HepG2 (cell line): Measurements from ENCODE around the gene SENP6. TPM values are rescaled to one million over a fixed set of nuclear protein-coding genes. Genes with fewer than 3 reads are reported as not detected.

Source experiments
- MIER2 ChIP-seq: IDR thresholded peaks from 2 replicates; pipeline ENCODE4 v1.6.1; 2016; ENCODE audit warnings: missing biosample characterization, missing genetic modification reagents
- PCBP2 ChIP-seq: fragments of 200-400 bp; formaldehyde crosslinking; optimal IDR thresholded peaks from 2 replicates; pipeline ENCODE3; 2018; ENCODE audit warnings: low read length, low read depth; ENCODE audit not compliant: poor library complexity, severe bottlenecking
- SIN3A ChIP-seq: IDR thresholded peaks from 2 replicates; pipeline ENCODE4 v1.6.1; 2011; ENCODE audit warnings: low read depth, mild to moderate bottlenecking, control low read depth, low read length, borderline replicate concordance
- SMAD1 ChIP-seq: sonication (generic); formaldehyde crosslinking; IDR thresholded peaks from 2 replicates; pipeline ENCODE4 v1.4.0; 2020; ENCODE audit warnings: missing genetic modification reagents, low read depth, mild to moderate bottlenecking, borderline replicate concordance
- SMAD9 ChIP-seq: sonication (generic); formaldehyde crosslinking; IDR thresholded peaks from 2 replicates; pipeline ENCODE4 v1.5.1; 2020; ENCODE audit warnings: mild to moderate bottlenecking, missing genetic modification reagents
- TBL1XR1 ChIP-seq: fragments of 150-350 bp; IDR thresholded peaks from 2 replicates; pipeline ENCODE4 v1.6.1; 2014; ENCODE audit warnings: borderline replicate concordance, low read length; ENCODE audit not compliant: partially characterized antibody
- THYN1 ChIP-seq: sonication (generic); formaldehyde crosslinking; IDR thresholded peaks from 2 replicates; pipeline ENCODE4 v1.8.1; 2023; ENCODE audit warnings: low read depth, mild to moderate bottlenecking, moderate library complexity, missing genetic modification reagents, borderline replicate concordance
- TRIM24 ChIP-seq: sonication (generic); formaldehyde crosslinking; IDR thresholded peaks from 2 replicates; pipeline ENCODE4 v1.8.0; 2022; ENCODE audit warnings: mild to moderate bottlenecking, missing genetic modification reagents
- U2AF1 ChIP-seq: fragments of 200-400 bp; formaldehyde crosslinking; optimal IDR thresholded peaks from 2 replicates; pipeline ENCODE3; 2017; ENCODE audit warnings: mild to moderate bottlenecking, low read depth, low read length
- XBP1 ChIP-seq: sonication (generic); formaldehyde crosslinking; IDR thresholded peaks from 2 replicates; pipeline ENCODE4 v1.5.0; 2020; ENCODE audit warnings: missing genetic modification reagents
- ZNF235 ChIP-seq: sonication (generic); formaldehyde crosslinking; IDR thresholded peaks from 2 replicates; pipeline ENCODE4 v1.8.1; 2023; ENCODE audit warnings: mild to moderate bottlenecking, missing genetic modification reagents, borderline replicate concordance
- ZNF282 ChIP-seq: fragments of 450-650 bp; IDR thresholded peaks from 2 replicates; pipeline ENCODE4 v1.6.1; 2018; ENCODE audit not compliant: partially characterized antibody
- ZNF292 ChIP-seq: sonication (generic); formaldehyde crosslinking; IDR thresholded peaks from 2 replicates; pipeline ENCODE4 v1.8.1; 2022; ENCODE audit warnings: mild to moderate bottlenecking, low read depth, missing genetic modification reagents, borderline replicate concordance
- ZNF3 ChIP-seq: IDR thresholded peaks from 2 replicates; pipeline ENCODE4 v1.7.0; 2017; ENCODE audit warnings: inconsistent platforms
- ZNF749 ChIP-seq: sonication (generic); formaldehyde crosslinking; IDR thresholded peaks from 2 replicates; pipeline ENCODE4 v1.8.0; 2022; ENCODE audit warnings: mild to moderate bottlenecking, missing genetic modification reagents, moderate library complexity, borderline replicate concordance
- polyA plus RNA-seq, 8 experiments: library from polyadenylated mRNA; depleted of rRNA in 3 of 8; stranded (reverse) in 7 of 8; unstranded in 1 of 8; fragments of >200 nt; fragmentation: Illumina TruSeq in 4 of 8; extraction: Trizol in 4 of 8; gene quantifications; 2 replicates each; pipeline versions ENCODE4 v1.2.1 to v1.2.3, GENCODE V29; 2011 to 2016; ENCODE audit warnings: low read depth in 4 of 8, missing spikeins in 1 of 8, mixed read lengths in 1 of 8; ENCODE audit not compliant: insufficient read depth in 1 of 8
- total RNA-seq, 5 experiments: library from RNA; depleted of rRNA; stranded (reverse); fragments of >200 nt; fragmentation: Illumina TruSeq; extraction: Trizol; gene quantifications; 2 replicates each; pipeline ENCODE4 v1.2.3, GENCODE V29; 2016; ENCODE audit warnings: low read depth in 1 of 5
- TF ChIP-seq, protein P1 (sequence below): sonication (generic); formaldehyde crosslinking; IDR thresholded peaks from 2 replicates; pipeline ENCODE4 v1.9.0; 2021; ENCODE audit warnings: missing genetic modification reagents, mild to moderate bottlenecking, borderline replicate concordance
- TF ChIP-seq, protein P2 (sequence below), 2 experiments: fragments of 450-650 bp in 1 of 2; sonication (generic) in 1 of 2; formaldehyde crosslinking; IDR thresholded peaks; 2 replicates each; pipeline versions ENCODE4 v1.5.0 to v1.8.0; 2020 to 2022; ENCODE audit warnings: mild to moderate bottlenecking in 1 of 2, missing genetic modification reagents in 1 of 2
- TF ChIP-seq, protein P3 (sequence below): sonication (generic); formaldehyde crosslinking; conservative IDR thresholded peaks from 2 replicates; pipeline ENCODE4 v1.8.0; 2022; ENCODE audit warnings: mild to moderate bottlenecking, moderate library complexity, missing genetic modification reagents
- TF ChIP-seq, protein P4 (sequence below): sonication (generic); formaldehyde crosslinking; IDR thresholded peaks from 2 replicates; pipeline ENCODE4 v1.4.0; 2020; ENCODE audit warnings: missing genetic modification reagents, mild to moderate bottlenecking, borderline replicate concordance
- TF ChIP-seq, protein P5 (sequence below): sonication (generic); formaldehyde crosslinking; conservative IDR thresholded peaks from 2 replicates; pipeline ENCODE4 v1.8.0; 2022; ENCODE audit warnings: low read depth, missing genetic modification reagents

Gene SENP6
- total and polyA plus RNA-seq, 2 of the 13 experiments (the other 11 are each of a cell fraction or from before 2014, with no cell fraction given) = 21.9 to 50.1 TPM

DNA sequence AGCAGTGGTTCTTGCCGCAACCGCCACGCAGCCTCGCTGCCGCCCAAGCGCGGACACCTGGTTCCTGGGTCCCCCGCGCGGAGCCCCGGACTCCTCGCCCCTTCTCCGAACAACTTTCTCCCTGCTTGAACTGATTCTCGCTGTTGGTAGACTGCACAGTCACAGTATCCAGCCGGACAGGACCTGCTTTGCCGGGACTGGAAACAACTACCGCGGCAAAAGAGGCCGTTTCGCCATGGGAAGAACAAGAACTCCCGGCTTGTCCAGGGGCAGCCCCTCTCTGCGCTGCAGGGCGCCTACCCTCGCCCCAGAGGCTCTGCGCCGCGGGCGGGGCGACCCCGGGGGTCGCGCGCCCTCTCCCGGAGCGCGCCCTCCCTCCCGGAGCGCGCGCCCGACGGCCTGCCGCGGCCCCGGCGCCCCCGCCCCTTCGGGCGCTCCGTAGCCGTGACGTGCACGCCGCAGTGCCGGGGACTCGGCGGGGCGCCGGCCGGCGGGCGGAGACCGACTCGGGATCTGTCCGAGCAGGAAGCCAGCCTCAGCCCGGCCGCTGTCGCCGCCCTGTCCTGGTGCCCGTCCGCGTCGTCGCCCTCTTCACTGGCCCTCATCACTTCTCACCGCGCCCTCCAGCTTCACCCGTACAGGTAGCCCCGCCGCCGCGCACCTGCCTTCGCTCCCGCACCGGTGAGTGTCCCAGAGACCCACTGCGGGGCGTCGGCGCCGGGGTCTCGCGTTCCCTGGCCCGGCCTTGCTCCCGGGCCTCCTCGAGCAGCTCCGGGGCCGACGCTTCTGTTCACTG, 147.3 kb downstream of the SENP6 start, which contains the start of gene MYO6 (continued):
- TF ChIP-seq U2AF1 (no peak), SMAD9 (CRISPR knock-in tag) (no peak), MIER2 (CRISPR knock-in tag) (no peak), ZNF3 (CRISPR knock-in tag) (no peak), ZNF292 (CRISPR knock-in tag) (no peak), ZNF749 (no peak), TRIM24 (CRISPR knock-in tag) (no peak), SIN3A (peak; percentile 77; the same call in 1 of the 2 replicates), XBP1 (CRISPR knock-in tag) (no peak), SMAD1 (CRISPR knock-in tag) (0 out of 2 replicates have a peak, but pooled peaks have one; percentile 60), THYN1 (CRISPR knock-in tag) (no peak), ZNF282 (no peak), TBL1XR1 (no peak), ZNF235 (CRISPR knock-in tag) (no peak), PCBP2 (no peak)
- TF ChIP-seq, protein P1, sequence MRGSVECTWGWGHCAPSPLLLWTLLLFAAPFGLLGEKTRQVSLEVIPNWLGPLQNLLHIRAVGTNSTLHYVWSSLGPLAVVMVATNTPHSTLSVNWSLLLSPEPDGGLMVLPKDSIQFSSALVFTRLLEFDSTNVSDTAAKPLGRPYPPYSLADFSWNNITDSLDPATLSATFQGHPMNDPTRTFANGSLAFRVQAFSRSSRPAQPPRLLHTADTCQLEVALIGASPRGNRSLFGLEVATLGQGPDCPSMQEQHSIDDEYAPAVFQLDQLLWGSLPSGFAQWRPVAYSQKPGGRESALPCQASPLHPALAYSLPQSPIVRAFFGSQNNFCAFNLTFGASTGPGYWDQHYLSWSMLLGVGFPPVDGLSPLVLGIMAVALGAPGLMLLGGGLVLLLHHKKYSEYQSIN (CRISPR knock-in tag) = no peak
- TF ChIP-seq, protein P2, sequence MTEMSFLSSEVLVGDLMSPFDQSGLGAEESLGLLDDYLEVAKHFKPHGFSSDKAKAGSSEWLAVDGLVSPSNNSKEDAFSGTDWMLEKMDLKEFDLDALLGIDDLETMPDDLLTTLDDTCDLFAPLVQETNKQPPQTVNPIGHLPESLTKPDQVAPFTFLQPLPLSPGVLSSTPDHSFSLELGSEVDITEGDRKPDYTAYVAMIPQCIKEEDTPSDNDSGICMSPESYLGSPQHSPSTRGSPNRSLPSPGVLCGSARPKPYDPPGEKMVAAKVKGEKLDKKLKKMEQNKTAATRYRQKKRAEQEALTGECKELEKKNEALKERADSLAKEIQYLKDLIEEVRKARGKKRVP (CRISPR knock-in tag; IDR thresholded peaks at IDR 0.05) = no peak
- TF ChIP-seq, protein P3, sequence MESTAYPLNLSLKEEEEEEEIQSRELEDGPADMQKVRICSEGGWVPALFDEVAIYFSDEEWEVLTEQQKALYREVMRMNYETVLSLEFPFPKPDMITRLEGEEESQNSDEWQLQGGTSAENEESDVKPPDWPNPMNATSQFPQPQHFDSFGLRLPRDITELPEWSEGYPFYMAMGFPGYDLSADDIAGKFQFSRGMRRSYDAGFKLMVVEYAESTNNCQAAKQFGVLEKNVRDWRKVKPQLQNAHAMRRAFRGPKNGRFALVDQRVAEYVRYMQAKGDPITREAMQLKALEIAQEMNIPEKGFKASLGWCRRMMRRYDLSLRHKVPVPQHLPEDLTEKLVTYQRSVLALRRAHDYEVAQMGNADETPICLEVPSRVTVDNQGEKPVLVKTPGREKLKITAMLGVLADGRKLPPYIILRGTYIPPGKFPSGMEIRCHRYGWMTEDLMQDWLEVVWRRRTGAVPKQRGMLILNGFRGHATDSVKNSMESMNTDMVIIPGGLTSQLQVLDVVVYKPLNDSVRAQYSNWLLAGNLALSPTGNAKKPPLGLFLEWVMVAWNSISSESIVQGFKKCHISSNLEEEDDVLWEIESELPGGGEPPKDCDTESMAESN = no peak
- TF ChIP-seq, protein P4, sequence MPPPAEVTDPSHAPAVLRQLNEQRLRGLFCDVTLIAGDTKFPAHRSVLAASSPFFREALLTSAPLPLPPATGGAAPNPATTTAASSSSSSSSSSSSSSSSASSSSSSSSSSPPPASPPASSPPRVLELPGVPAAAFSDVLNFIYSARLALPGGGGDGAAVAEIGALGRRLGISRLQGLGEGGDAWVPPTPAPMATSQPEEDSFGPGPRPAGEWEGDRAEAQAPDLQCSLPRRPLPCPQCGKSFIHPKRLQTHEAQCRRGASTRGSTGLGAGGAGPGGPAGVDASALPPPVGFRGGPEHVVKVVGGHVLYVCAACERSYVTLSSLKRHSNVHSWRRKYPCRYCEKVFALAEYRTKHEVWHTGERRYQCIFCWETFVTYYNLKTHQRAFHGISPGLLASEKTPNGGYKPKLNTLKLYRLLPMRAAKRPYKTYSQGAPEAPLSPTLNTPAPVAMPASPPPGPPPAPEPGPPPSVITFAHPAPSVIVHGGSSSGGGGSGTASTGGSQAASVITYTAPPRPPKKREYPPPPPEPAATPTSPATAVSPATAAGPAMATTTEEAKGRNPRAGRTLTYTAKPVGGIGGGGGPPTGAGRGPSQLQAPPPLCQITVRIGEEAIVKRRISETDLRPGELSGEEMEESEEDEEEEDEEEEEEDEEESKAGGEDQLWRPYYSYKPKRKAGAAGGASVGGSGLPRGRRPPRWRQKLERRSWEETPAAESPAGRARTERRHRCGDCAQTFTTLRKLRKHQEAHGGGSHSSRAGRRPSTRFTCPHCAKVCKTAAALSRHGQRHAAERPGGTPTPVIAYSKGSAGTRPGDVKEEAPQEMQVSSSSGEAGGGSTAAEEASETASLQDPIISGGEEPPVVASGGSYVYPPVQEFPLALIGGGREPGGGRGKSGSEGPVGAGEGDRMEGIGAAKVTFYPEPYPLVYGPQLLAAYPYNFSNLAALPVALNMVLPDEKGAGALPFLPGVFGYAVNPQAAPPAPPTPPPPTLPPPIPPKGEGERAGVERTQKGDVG = no peak
- TF ChIP-seq, protein P5, sequence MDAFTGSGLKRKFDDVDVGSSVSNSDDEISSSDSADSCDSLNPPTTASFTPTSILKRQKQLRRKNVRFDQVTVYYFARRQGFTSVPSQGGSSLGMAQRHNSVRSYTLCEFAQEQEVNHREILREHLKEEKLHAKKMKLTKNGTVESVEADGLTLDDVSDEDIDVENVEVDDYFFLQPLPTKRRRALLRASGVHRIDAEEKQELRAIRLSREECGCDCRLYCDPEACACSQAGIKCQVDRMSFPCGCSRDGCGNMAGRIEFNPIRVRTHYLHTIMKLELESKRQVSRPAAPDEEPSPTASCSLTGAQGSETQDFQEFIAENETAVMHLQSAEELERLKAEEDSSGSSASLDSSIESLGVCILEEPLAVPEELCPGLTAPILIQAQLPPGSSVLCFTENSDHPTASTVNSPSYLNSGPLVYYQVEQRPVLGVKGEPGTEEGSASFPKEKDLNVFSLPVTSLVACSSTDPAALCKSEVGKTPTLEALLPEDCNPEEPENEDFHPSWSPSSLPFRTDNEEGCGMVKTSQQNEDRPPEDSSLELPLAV (CRISPR knock-in tag) = no peak
